Measurements from ENCODE around the gene ADISSP.

Gene ADISSP

GRCh38 chr20:3781153-3781910, 13.8 kb upstream of the ADISSP start, which contains the start of gene SPEF1:
Gene SPEF1, minus strand, starts transcription at chr20:3781448. Its CDS starts 161 bp downstream, at chr20:3781287.
- TF ChIP-seq FOXP2 (optimal IDR thresholded peaks at IDR 0.05; ENCODE audit: borderline replicate concordance, extremely low read depth, extremely low read length, insufficient read depth) (no peak), SIN3A (IDR thresholded peaks at IDR 0.05; ENCODE audit: borderline replicate concordance, insufficient read depth, low read length) (peak; percentile 99), REST (IDR thresholded peaks at IDR 0.05; ENCODE audit: insufficient read depth in 1 of 2, low read depth in 2 of 2, low read length in 2 of 2) (no peak), TAF1 (IDR thresholded peaks at IDR 0.05; ENCODE audit: borderline replicate concordance, insufficient read depth, low read length) (no peak), POLR2AphosphoS5 (IDR thresholded peaks at IDR 0.05; ENCODE audit: low read depth, low read length) (peak; percentile 59; the same call in 1 of the 2 replicates)

DNA sequence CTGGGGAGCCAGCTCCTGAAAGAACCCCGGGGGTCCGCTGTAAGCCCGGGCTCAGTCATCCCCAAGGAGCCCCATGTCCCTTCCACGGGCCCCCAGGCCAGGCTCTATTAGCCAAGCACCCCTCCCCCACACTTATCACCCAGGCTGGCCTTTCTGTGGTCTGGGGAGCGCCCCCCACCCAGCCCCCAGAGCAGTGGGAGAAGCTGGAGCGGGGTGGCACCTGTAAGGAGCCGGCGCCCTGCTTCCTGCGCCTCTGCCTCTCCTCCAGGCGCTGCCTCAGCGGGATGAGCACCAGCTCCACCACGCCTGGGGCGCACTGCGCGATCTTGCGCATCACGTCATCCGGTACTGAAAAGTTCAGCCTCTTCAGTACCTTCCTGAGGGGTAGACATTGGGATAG, 11.4 kb upstream of the ADISSP start:
- no peak for TF ChIP-seq TAF1 (IDR thresholded peaks at IDR 0.05; ENCODE audit: borderline replicate concordance, insufficient read depth, low read length)
- no peak for TF ChIP-seq SIN3A (IDR thresholded peaks at IDR 0.05; ENCODE audit: borderline replicate concordance, insufficient read depth, low read length)
- no peak for TF ChIP-seq POLR2AphosphoS5 (IDR thresholded peaks at IDR 0.05; ENCODE audit: low read depth, low read length)
- TF ChIP-seq REST (IDR thresholded peaks at IDR 0.05; ENCODE audit: insufficient read depth in 1 of 2, low read depth in 2 of 2, low read length in 2 of 2), result no peak
- TF ChIP-seq FOXP2 (optimal IDR thresholded peaks at IDR 0.05; ENCODE audit: borderline replicate concordance, extremely low read depth, extremely low read length, insufficient read depth), result no peak

DNA sequence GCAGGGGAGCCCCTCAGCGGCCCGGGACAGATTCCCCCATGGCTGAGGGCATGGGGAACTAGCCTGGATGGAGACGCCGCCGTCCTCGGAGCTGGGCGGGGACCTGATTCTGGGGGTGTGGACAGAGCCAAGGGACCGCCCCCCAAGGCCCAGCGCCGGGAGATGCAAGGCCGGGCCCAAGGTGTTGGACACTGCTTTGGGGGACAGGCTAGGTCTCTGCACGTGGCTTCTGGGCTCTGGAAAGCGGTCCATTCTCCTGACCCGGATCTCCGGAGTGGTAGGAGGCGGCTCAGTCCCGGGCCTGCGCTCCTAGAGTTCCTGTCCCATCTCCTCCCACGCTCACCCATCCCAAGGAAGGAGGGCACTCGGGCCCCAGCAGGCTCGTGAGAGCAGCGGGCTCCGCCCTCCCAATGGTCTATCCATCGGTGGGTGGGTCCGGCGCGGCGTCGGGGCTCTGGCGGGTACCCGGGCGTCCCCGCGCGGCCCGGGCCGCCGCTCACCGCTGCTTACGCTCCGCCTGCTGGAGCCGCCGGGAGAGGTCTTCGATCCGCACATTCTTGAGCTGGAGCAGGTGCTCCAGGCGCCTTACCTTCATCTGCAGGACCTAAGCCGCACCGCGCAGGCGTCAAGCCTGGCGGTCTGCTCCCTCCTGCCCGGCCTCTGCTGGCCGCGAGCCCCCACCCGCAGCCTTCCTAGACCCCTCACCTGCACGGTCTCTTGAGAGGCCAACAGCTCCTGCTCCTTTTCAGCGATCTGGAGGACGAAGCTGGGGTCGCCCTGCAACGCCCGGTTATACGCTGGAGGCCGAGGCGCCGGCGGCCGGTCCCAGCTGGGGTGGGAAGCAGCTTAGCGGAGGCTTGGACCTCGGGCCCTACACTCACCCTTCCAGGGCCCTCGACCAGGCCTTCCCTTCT, 10.4 kb upstream of the ADISSP start:
- TF ChIP-seq FOXP2 (optimal IDR thresholded peaks at IDR 0.05; ENCODE audit: borderline replicate concordance, extremely low read depth, extremely low read length, insufficient read depth) (no peak), REST (IDR thresholded peaks at IDR 0.05; ENCODE audit: insufficient read depth in 1 of 2, low read depth in 2 of 2, low read length in 2 of 2) (no peak), SIN3A (IDR thresholded peaks at IDR 0.05; ENCODE audit: borderline replicate concordance, insufficient read depth, low read length) (no peak), TAF1 (IDR thresholded peaks at IDR 0.05; ENCODE audit: borderline replicate concordance, insufficient read depth, low read length) (no peak), POLR2AphosphoS5 (IDR thresholded peaks at IDR 0.05; ENCODE audit: low read depth, low read length) (no peak)

DNA sequence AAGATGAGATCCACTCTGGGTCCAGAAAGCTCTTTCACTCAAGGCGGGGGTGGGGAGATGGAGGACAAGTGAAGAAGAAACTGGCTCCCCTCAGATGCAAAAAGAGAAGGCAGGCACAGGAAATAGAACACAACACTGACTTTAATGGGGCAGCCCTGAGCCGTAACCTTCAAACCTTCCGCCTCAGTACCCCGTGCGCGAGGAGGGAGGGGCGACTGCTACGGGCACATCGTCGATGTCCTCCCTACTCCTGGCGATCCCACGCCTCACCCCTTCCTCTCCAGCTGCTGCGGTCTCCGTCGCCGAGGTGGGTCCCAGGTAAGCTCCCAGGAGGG, 9.8 kb upstream of the ADISSP start:
- no peak for TF ChIP-seq SIN3A (IDR thresholded peaks at IDR 0.05; ENCODE audit: borderline replicate concordance, insufficient read depth, low read length)
- TF ChIP-seq TAF1 (IDR thresholded peaks at IDR 0.05; ENCODE audit: borderline replicate concordance, insufficient read depth, low read length), result no peak
- no peak for TF ChIP-seq FOXP2 (optimal IDR thresholded peaks at IDR 0.05; ENCODE audit: borderline replicate concordance, extremely low read depth, extremely low read length, insufficient read depth)

- no peak for TF ChIP-seq TAF1 (IDR thresholded peaks at IDR 0.05; ENCODE audit: borderline replicate concordance, insufficient read depth, low read length)
- TF ChIP-seq POLR2AphosphoS5 (IDR thresholded peaks at IDR 0.05; ENCODE audit: low read depth, low read length), result no peak
- no peak for TF ChIP-seq REST (IDR thresholded peaks at IDR 0.05; ENCODE audit: insufficient read depth in 1 of 2, low read depth in 2 of 2, low read length in 2 of 2)
- no peak for TF ChIP-seq SIN3A (IDR thresholded peaks at IDR 0.05; ENCODE audit: borderline replicate concordance, insufficient read depth, low read length)
- no peak for TF ChIP-seq FOXP2 (optimal IDR thresholded peaks at IDR 0.05; ENCODE audit: borderline replicate concordance, extremely low read depth, extremely low read length, insufficient read depth)
Measured at GRCh38 chr20:3775457-3776108, 8.0 kb upstream of the ADISSP start.
